Activated gamma-delta T cell treated with Interleukin-2 at 50 U/mL for 16 hours (primary cell): ENCODE measurements around the gene CDK5.
"Not testable (repeated sequence)": the region's sequence is repeated elsewhere in the genome, so short reads cannot be mapped to it uniquely, and the experiment has no call there.

Experiments
- DNase-seq: peaks from one replicate; pipeline ENCODE4 v3.0.0-alpha.2; 2020

CDK5 gene

GRCh38 chr7:151013356-151013732 is 44.4 kb downstream of the CDK5 start:
- no peak for DNase-seq

GRCh38 chr7:151012911-151013347 is 44.8 kb downstream of the CDK5 start:
- DNase-seq, result no peak

GRCh38 chr7:151012031-151012692 is 45.5 kb downstream of the CDK5 start:
- no peak for DNase-seq

GRCh38 chr7:151011616-151012015 is 46.1 kb downstream of the CDK5 start:
- DNase-seq, result not testable (repeated sequence)

GRCh38 chr7:151011097-151011409 is 46.6 kb downstream of the CDK5 start:
- no peak for DNase-seq

- no peak for DNase-seq
Observed at GRCh38 chr7:151010307-151011096, 47.2 kb downstream of the CDK5 start.

GRCh38 chr7:151010037-151010306 is 47.7 kb downstream of the CDK5 start:
- no peak for DNase-seq

- no peak for DNase-seq
Observed at GRCh38 chr7:151009327-151010036, 48.2 kb downstream of the CDK5 start.

- DNase-seq, result peak; percentile 74
Observed at GRCh38 chr7:151008511-151009323, 49.0 kb downstream of the CDK5 start.

GRCh38 chr7:151008143-151008510 is 49.6 kb downstream of the CDK5 start:
- no peak for DNase-seq

GRCh38 chr7:151007469-151007898 is 50.2 kb downstream of the CDK5 start:
- DNase-seq, result no peak

- no peak for DNase-seq
Observed at GRCh38 chr7:151006590-151007300, 51.0 kb downstream of the CDK5 start.

- no peak for DNase-seq
Observed at GRCh38 chr7:151005566-151005965, 52.1 kb downstream of the CDK5 start.
